ENCODE measurements around the gene GPR108.
"Not testable (repeated sequence)": the region's sequence is repeated elsewhere in the genome, so short reads cannot be mapped to it uniquely, and the experiment has no call there.

DNA sequence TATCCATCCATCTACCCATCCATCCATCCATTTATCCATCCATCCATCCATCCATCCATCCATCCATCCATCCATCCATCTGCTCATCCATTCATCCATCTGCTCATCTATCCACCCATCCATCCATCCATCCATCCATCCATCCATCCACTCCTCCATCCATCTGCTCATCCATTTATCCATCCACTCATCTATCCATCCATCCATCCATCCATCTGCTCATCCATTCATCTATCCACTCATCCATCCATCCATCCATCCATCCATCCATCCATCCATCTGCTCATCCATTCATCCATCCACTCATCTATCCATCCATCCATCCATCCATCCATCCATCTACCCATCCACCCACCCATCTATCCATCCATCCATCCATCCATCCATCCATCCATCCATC is 38.7 kb upstream of the GPR108 start:
- TF ChIP-seq CTCF (tag by site-specific recombination; IDR thresholded peaks at IDR 0.05); ZNF274 (IDR thresholded peaks at IDR 0.05; ENCODE audit: low read length); ZNF274 (tag by site-specific recombination; IDR thresholded peaks at IDR 0.05; ENCODE audit: borderline replicate concordance); SCRT2 (tag by site-specific recombination; IDR thresholded peaks at IDR 0.05); MEIS1 (CRISPR knock-in tag; IDR thresholded peaks at IDR 0.05; ENCODE audit: borderline replicate concordance); REST (tag by site-specific recombination; IDR thresholded peaks at IDR 0.05); TCF7L2 (IDR thresholded peaks at IDR 0.05; ENCODE audit: borderline replicate concordance, low read depth, low read length): not testable (repeated sequence)

All from HEK293 (cell line).